LHCN-M2 (cell line): ENCODE measurements around the gene ZC3H18. TPM values are rescaled to one million over a fixed set of nuclear protein-coding genes. Genes with fewer than 3 reads are reported as not detected.
A peak's percentile ranks its signal among the peaks of the same experiment; 100 is the strongest.

Experiments
- DNase-seq: peaks from one replicate; pipeline ENCODE4 v3.0.0-alpha.2; 2012; ENCODE audit warnings: low read depth
- total RNA-seq: library from RNA; depleted of rRNA; stranded (reverse); fragments of >200 nt; gene quantifications from 2 replicates; pipeline ENCODE4 v1.2.3, GENCODE V29; 2014

Gene ZC3H18
- total RNA-seq, 1 experiment from 2014 or later: 20.0 TPM

DNA sequence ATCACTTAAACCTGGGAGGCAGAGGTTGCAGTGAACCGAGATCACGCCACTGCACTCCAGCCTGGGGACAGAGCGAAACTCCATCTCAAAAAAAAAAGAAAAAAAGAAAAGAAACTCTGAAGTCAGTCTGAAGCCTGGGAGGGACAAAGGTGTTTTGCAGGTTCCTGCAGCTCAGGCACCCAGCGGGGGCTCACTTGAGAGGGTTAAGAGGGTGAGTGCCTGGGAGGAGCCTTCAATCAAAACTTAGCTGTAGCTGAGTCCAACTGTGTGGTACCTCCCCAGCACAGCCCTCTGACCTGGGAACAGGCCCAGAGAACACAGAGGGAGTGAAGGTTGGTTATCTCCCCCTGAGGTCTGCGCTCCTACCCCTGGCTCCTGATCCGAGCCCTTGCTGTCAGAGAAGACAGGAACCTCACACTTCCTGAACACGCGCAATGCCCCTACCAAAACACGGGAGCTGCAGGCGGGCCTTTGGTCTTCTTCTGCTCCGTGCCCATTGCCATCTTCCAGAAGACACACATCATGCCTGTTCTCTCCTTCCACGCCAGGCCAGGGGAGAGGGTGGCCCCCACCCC is 20.4 kb upstream of the ZC3H18 start:
- no peak for DNase-seq

- DNase-seq: no peak
Observed at GRCh38 chr16:88550246-88550661, 19.9 kb upstream of the ZC3H18 start.

DNA sequence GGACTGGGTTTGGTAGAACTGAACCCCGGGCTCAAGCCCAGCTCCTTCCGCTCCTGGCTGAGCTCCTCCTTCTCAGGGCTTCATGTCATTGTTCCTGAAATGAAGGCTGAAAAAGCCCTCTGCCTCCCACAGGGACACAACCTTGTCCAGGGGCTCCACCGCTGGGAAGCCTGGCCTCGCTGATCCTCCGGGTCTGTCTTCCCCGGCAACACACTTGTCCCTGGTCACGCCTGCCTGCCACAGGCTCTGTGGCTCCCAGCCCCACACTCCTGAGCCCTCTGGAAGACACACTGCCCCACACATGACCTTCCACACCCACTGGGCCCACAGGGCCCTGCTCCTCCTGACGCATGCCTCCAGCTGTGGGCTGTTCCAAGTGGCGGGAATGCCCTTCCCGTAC is 18.0 kb upstream of the ZC3H18 start:
- DNase-seq: no peak

GRCh38 chr16:88552815-88553214 is 17.4 kb upstream of the ZC3H18 start:
- no peak for DNase-seq

DNA sequence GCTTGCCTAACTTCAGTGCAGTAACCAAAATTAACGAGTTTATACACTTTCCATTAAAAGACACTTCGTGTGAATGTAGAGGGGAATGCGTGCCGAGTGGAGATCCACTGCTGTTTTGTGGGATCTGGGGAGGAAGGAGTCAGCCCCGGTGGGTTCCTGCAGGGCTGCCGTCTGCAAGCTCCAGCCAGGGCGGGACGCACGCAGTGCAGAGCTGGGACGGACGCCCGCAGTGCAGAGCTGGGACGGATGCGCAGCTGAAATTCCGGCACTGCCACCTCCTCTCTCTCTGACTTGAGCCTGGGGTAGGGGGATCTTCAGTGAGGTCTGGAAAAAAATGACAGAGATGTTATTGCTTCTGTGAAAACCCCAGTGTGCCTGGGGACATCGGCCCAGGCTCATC is 16.5 kb upstream of the ZC3H18 start:
- no peak for DNase-seq

GRCh38 chr16:88554711-88555264 is 15.4 kb upstream of the ZC3H18 start:
- no peak for DNase-seq

GRCh38 chr16:88556294-88556988 is 13.8 kb upstream of the ZC3H18 start:
- DNase-seq: no peak

GRCh38 chr16:88558457-88559442 is 11.5 kb upstream of the ZC3H18 start:
- peak; percentile 80 for DNase-seq

- DNase-seq: peak; percentile 40
Observed at GRCh38 chr16:88560714-88561484, 9.3 kb upstream of the ZC3H18 start.

GRCh38 chr16:88561485-88562359 is 8.5 kb upstream of the ZC3H18 start:
- peak; percentile 45 for DNase-seq

DNA sequence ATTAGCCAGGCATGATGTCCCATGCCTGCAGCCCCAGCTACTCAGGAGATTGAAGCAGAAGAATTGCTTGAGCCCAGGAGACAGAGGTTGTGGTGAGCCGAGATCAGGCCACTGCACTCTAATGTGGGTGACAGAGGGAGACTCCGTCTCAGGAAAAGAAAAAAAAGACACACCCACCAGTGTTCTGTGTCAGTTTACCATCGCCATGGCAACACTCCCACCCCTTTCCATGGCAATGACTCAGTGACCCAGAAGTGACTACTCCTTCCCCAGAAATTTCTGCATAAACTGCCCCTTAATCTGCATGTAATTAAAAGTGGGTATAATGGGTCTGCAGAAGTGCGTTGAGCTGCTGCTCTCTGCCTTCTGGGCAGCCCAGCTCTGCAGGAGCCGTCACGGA is 4.0 kb upstream of the ZC3H18 start:
- DNase-seq: peak; percentile 60

DNA sequence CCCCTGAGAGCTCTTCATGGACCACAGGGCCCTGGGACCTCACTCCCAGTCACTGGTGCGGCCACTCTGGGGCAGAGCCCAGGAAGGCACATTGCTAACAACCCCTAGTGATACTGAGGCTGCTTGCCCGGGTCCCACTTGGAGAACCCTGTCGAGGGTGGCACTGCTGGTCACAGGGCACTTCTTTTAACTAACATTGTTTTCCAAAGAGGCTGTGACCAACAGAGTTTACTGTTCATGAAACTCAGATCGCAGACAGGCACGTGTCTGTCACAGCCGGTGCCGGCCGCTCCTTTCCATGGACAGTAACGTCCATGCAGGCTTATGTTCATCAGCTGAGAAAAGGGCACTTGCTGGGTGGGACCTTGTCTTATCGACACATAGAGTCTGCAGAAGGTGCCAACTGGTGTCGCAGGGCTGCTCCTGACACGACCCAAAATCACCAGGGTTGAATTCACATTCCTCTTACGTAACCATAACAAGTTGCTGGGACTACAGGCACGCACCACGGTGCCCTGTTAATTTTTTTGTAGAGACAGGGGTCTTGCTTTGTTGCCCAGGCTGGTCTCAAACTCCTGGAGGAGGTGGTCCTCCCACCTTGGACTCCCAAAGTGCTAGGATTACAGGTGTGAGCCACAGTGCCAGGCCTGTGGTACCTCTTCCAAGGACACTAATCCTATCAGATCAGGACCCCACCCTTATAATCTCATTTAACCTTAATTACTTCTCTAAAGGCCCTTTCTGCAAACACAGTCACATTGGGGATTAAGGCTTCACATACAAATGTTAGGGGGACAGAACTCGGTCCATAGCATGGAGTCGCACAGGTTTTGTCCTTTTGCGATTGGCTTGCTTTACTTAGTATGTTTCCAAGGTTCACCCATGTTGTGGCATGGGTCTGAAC is 1.2 kb upstream of the ZC3H18 start:
- no peak for DNase-seq

GRCh38 chr16:88569614-88569984 is 604 bp upstream of the ZC3H18 start:
- DNase-seq: peak; percentile 19

DNA sequence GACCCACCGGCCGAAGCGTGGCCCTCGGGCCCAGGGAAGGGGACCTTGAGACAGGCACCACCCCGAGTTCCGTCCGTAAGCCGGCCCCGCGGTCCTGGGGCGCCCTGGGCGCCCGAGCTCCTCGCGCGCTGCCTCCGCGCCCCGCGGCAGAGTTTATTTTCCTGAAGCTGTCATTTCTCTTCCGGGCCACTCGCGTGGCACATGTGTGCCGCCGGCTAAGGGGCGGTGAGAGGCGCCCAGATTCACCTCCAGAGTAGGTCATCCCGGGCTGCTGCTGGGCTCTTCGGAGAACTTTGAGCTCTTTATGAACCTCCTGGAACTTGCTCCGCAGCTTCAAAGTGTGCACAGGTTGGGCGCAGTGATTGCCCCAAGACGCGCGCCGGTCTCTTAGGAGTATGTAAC is 489 bp downstream of the ZC3H18 start:
- peak; percentile 18 for DNase-seq

DNA sequence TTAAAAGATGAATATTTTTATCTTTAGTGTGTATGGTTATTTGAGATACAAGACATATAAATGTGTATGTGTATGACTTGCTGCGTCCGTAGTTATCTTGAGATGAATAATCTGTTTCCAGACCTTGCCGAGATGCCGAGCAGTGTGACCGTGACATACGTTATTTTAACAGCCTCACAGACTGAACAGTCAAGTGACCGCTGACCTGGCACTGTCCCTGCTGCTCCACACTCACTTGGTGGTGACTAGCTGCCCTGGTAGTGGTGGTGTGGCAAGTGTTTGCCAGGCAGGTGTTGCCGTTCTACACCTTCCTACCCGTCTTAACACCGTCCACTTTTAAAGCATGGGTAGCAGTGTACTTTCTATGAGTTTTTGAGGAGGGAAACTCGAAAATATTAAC is 5.0 kb downstream of the ZC3H18 start:
- DNase-seq: no peak

DNA sequence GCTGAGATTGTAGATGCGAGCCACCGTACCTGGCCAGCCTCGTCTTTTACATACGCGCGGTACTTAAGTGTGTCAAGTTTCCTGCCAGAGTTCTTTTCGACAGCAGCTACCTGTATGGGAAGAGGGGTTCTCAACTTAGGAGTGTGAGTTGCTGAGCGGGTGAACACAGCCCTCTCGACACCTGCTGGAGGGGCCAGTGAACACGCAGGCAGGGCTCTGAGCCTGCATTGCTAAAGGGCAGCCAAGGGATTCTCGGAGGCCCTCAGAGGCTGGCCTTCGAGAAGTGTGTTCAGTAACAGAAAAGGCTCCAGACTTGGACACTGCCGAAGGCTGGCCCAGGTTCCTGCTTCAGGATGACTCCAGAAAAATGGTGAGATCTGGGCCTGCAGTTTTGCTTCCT is 6.1 kb downstream of the ZC3H18 start:
- DNase-seq: no peak

- no peak for DNase-seq
Observed at GRCh38 chr16:88577166-88577565, 7.0 kb downstream of the ZC3H18 start.

GRCh38 chr16:88578446-88579313 is 8.5 kb downstream of the ZC3H18 start:
- no peak for DNase-seq
